HFF-Myc (cell line): ENCODE data around the gene HNF4A.

ENCODE experiments used
- DNase-seq: peaks from one replicate; pipeline ENCODE4 v3.0.0-alpha.2; 2011; ENCODE audit warnings: low read depth; ENCODE audit errors: extremely low read depth
- H3K4me3 ChIP-seq: replicated peaks from 2 replicates; pipeline ENCODE4 v1.5.1; 2011; ENCODE audit warnings: low read depth, mild to moderate bottlenecking, control low read depth, low read length
- CTCF ChIP-seq: IDR thresholded peaks from 2 replicates; pipeline ENCODE4 v1.5.1; 2012; ENCODE audit warnings: mild to moderate bottlenecking, low read depth, low read length, control low read depth; ENCODE audit errors: missing control alignments

The HNF4A gene

GRCh38 chr20:44429419-44430269 is 74.1 kb downstream of the HNF4A start:
- H3K4me3 ChIP-seq = no peak overlapping the region
- TF ChIP-seq CTCF = no peak
- no peak for DNase-seq

GRCh38 chr20:44430270-44431065 is 75.0 kb downstream of the HNF4A start:
- DNase-seq = no peak
- TF ChIP-seq CTCF = no peak
- no peak overlapping the region for H3K4me3 ChIP-seq

- DNase-seq = no peak
- TF ChIP-seq CTCF = no peak
- H3K4me3 ChIP-seq = no peak overlapping the region
Measured at GRCh38 chr20:44431118-44431501, 75.6 kb downstream of the HNF4A start.

GRCh38 chr20:44431502-44432234 is 76.2 kb downstream of the HNF4A start:
- DNase-seq = no peak
- H3K4me3 ChIP-seq = no peak overlapping the region
- no peak for TF ChIP-seq CTCF

GRCh38 chr20:44432618-44433577 is 77.4 kb downstream of the HNF4A start:
- no peak for TF ChIP-seq CTCF
- DNase-seq = no peak
- H3K4me3 ChIP-seq = no peak overlapping the region
